BE2C (cell line): ENCODE results near the gene CAMK2D.
"Not testable (repeated sequence)": the region's sequence is repeated elsewhere in the genome, so short reads cannot be mapped to it uniquely, and the experiment has no call there.

ENCODE experiments used
- DNase-seq: peaks from one replicate; pipeline ENCODE4 v3.0.0-alpha.2; 2020
- H3K27me3 ChIP-seq: fragments of 250-450 bp; sonication (Bioruptor Pico); 2 replicates; pipeline ENCODE4 v1.5.1; 2020; ENCODE audit warnings: mild to moderate bottlenecking
- H3K36me3 ChIP-seq: fragments of 250-450 bp; sonication (Bioruptor Pico); 2 replicates; pipeline ENCODE4 v1.5.1; 2020; ENCODE audit warnings: mild to moderate bottlenecking
- H3K4me1 ChIP-seq: fragments of 250-450 bp; sonication (Bioruptor Pico); 2 replicates; pipeline ENCODE4 v1.5.1; 2020
- H3K4me3 ChIP-seq: 2 replicates; pipeline ENCODE4 v1.5.1; 2011; ENCODE audit warnings: low read depth, low read length
- H3K9me3 ChIP-seq: fragments of 250-450 bp; sonication (Bioruptor Pico); 2 replicates; pipeline ENCODE4 v1.5.1; 2020
- TF ChIP-seq, protein P1 (sequence below): IDR thresholded peaks from 2 replicates; pipeline ENCODE4 v1.5.1; 2012; ENCODE audit warnings: mild to moderate bottlenecking, low read depth, low read length

The CAMK2D gene

DNA sequence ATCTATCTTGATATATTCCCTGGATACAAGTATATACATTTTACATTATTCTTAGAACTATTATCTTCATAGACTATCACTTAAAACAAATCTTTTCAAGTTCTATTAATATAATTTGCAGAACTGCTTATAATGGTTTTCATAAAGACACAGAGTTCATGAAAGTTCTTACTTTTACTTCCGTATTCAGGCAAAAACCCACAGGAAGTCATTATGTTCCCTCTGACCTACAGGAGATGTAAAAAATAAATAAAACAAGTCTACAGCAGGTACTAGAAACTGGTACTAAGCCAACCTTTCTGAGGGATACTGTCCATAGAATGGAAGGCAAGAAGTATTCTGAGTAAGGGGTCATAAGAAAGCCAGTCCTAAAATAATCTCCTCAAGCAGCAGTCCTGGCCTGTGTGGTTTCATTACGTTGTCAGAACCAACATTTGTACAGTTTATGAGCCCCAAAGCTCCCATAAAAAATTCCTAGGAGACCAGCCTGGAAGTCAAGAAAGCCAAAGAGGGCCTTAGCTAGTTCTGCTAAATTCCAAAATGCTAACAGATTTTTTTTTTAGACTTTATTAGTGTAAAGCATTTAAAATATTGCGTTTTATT lies 68.6 kb downstream of the CAMK2D start:
- Histone ChIP-seq H3K9me3 (no peaks in the 10 kb centered on the region), H3K4me1 (no peaks in the 10 kb centered on the region), H3K36me3 (no peaks in the 10 kb centered on the region), H3K4me3 (no peak overlapping the region), H3K27me3 (no peaks in the 10 kb centered on the region)
- DNase-seq, result no peak
- TF ChIP-seq, protein P1, sequence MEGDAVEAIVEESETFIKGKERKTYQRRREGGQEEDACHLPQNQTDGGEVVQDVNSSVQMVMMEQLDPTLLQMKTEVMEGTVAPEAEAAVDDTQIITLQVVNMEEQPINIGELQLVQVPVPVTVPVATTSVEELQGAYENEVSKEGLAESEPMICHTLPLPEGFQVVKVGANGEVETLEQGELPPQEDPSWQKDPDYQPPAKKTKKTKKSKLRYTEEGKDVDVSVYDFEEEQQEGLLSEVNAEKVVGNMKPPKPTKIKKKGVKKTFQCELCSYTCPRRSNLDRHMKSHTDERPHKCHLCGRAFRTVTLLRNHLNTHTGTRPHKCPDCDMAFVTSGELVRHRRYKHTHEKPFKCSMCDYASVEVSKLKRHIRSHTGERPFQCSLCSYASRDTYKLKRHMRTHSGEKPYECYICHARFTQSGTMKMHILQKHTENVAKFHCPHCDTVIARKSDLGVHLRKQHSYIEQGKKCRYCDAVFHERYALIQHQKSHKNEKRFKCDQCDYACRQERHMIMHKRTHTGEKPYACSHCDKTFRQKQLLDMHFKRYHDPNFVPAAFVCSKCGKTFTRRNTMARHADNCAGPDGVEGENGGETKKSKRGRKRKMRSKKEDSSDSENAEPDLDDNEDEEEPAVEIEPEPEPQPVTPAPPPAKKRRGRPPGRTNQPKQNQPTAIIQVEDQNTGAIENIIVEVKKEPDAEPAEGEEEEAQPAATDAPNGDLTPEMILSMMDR, result no peak

- Histone ChIP-seq H3K36me3 (no peaks in the 10 kb centered on the region), H3K27me3 (no peaks in the 10 kb centered on the region), H3K4me3 (no peak overlapping the region), H3K9me3 (no peaks in the 10 kb centered on the region), H3K4me1 (no peaks in the 10 kb centered on the region)
- TF ChIP-seq, protein P1, result no peak
- no peak for DNase-seq
These were observed 69.9 kb downstream of the CAMK2D start for GRCh38 chr4:113691676-113692075.

GRCh38 chr4:113689394-113689793 lies 72.1 kb downstream of the CAMK2D start:
- no peak for DNase-seq
- no peaks in the 10 kb centered on the region for H3K27me3 ChIP-seq
- H3K4me1 ChIP-seq, result peaks cover 2% of the 10 kb centered on the region; the same call in 1 of the 2 replicates
- TF ChIP-seq, protein P1, result no peak
- no peak overlapping the region for H3K4me3 ChIP-seq
- no peaks in the 10 kb centered on the region for H3K9me3 ChIP-seq
- no peaks in the 10 kb centered on the region for H3K36me3 ChIP-seq

DNA sequence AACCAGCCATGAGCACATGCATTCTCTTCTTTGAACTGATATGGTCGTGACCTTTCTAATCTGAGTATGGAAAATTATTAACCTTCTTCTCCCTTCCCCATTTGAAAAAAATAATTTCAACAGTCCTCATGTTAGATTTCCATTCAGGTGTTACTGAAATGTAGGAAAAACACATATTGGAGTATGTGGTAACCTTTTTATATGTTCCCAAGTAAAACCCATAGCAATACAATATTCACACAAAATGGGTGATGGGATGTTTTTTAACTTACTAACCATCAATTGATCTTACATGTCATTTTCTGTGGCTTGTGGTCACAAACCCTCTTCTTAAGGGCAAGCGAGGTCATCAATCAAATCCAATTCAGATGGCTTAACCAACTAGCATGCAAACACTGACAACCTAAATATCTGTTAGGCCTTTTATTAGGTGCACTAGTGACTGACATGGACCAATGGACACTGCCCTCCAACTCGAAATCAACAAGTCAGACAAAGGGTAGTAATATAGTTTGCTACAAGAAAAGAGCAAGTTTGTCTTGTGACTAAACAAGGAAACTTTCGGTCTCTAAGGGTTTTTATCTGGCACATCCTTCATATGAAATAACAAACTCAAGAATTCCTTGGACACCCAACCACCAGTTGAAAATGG lies 74.3 kb downstream of the CAMK2D start:
- Histone ChIP-seq H3K4me1 (peaks cover 9% of the 10 kb centered on the region; the same call in 1 of the 2 replicates), H3K4me3 (no peak overlapping the region), H3K36me3 (no peaks in the 10 kb centered on the region), H3K9me3 (no peaks in the 10 kb centered on the region), H3K27me3 (no peaks in the 10 kb centered on the region)
- DNase-seq, result no peak
- TF ChIP-seq, protein P1, result no peak

- H3K9me3 ChIP-seq, H3K27me3 ChIP-seq, H3K36me3 ChIP-seq, H3K4me3 ChIP-seq, DNase-seq, H3K4me1 ChIP-seq: not testable (repeated sequence)
These were observed 76.4 kb downstream of the CAMK2D start for GRCh38 chr4:113685157-113685556.

DNA sequence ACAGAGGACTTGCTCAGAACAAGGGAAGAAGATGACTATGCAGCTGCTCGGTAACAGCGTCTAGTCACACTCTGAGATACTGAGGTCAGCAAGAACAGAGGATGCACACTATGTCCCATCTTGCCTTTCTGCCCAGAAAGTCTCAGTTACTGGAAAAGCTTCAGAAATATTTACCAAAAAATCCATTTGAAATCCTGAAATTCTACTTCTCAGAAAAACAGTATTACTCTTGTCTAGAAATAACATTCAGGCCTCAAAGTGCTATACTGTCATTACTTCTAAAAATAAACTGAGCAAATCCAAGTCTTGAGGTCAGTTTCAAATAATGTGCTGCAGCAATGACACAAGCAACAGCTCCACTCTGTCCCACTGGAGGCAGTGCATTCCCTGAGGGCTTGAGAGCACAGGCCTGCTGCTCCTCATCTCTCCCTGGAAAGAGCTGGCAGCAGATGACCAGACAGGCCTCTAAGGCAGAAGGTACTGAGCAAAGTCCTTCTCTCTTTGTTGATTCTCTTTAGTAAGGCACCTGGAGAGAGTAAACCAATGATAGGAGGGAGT lies 76.9 kb downstream of the CAMK2D start:
- DNase-seq, result peak; percentile 78
- Histone ChIP-seq H3K9me3 (no peaks in the 10 kb centered on the region), H3K4me3 (no peak overlapping the region), H3K4me1 (peaks cover 9% of the 10 kb centered on the region; the same call in 1 of the 2 replicates), H3K27me3 (no peaks in the 10 kb centered on the region), H3K36me3 (peaks cover 3% of the 10 kb centered on the region; the same call in 1 of the 2 replicates)
- TF ChIP-seq, protein P1, result peak; percentile 64
